Measurements from ENCODE around the gene CHN2. TPM values are rescaled to one million over a fixed set of nuclear protein-coding genes. Genes with fewer than 3 reads are reported as not detected.

Gene CHN2
- total RNA-seq, 1 experiment from 2014 or later, result 5.1 TPM

DNA sequence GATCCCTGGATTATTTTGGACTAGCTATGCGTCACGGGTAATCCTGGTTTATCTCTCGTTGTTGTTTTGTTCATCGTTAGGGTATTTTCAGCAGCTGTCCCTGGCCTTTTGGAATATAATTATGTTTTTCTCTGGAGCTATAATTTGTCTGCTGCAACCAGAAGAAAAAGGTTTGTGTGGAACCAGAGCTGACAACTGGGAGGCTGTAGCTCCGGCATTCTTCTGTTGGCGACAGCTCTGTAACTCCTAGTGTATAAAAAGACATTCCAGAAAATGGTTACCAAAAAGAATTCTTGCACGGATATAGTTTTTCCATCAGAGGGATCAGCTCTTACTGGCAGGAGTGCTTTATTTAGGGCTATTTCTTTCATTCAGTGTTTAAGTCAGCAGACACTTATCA, 238.1 kb downstream of the CHN2 start:
- no peaks in the 10 kb centered on the region for H3K4me1 Mint-ChIP-seq (ENCODE audit: insufficient read depth, unreplicated experiment)
- H3K36me3 Mint-ChIP-seq (ENCODE audit: insufficient read depth, unreplicated experiment), result no peaks in the 10 kb centered on the region
- POLR2A ChIA-PET, result no interaction called here
- H3K4me3 Mint-ChIP-seq (ENCODE audit: unreplicated experiment), result no peak overlapping the region
- CTCF ChIA-PET, result interaction anchor here (0.7 to 1.2 kb wide), 2 partner anchors 18 to 1307 kb away, joined by 3 read pairs; no protein-coding TSS in a partner anchor
- BruUV-seq (replicated peaks), result no TSS peak
- H3K27ac Mint-ChIP-seq (ENCODE audit: low read depth, unreplicated experiment), result no peak overlapping the region
- intact Hi-C loops (cut with micrococcal nuclease), result no loop called here
- H3K27me3 Mint-ChIP-seq (ENCODE audit: insufficient read depth, unreplicated experiment), result no peaks in the 10 kb centered on the region
- TF ChIP-seq, protein P1, sequence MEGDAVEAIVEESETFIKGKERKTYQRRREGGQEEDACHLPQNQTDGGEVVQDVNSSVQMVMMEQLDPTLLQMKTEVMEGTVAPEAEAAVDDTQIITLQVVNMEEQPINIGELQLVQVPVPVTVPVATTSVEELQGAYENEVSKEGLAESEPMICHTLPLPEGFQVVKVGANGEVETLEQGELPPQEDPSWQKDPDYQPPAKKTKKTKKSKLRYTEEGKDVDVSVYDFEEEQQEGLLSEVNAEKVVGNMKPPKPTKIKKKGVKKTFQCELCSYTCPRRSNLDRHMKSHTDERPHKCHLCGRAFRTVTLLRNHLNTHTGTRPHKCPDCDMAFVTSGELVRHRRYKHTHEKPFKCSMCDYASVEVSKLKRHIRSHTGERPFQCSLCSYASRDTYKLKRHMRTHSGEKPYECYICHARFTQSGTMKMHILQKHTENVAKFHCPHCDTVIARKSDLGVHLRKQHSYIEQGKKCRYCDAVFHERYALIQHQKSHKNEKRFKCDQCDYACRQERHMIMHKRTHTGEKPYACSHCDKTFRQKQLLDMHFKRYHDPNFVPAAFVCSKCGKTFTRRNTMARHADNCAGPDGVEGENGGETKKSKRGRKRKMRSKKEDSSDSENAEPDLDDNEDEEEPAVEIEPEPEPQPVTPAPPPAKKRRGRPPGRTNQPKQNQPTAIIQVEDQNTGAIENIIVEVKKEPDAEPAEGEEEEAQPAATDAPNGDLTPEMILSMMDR (IDR thresholded peaks at IDR 0.05; ENCODE audit: unreplicated experiment), result no peak
- no peak for DNase-seq (ENCODE audit: unreplicated experiment)
- H3K9me3 Mint-ChIP-seq (ENCODE audit: unreplicated experiment), result no peaks in the 10 kb centered on the region

DNA sequence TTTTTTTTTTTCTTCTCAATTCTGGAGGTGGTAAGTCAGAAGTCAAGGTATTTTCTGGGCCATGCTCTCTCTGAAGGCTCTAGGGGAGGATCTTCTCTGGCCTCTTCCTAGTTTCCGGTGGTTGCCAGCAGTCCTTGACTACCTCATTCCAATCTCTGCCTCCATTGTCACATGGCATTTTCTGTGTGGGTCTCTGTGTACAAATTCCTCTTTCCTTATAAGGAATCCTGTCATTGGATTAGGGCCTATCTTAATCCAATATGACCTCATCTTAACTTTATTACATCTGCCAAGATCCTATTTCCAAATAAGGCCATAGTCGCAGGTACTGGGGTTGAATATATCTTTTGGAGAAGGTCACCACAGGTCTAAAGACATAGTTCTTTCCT, 239.8 kb downstream of the CHN2 start:
- Mint-ChIP-seq H3K4me1 (ENCODE audit: insufficient read depth, unreplicated experiment) (no peaks in the 10 kb centered on the region), H3K4me3 (ENCODE audit: unreplicated experiment) (no peak overlapping the region), H3K36me3 (ENCODE audit: insufficient read depth, unreplicated experiment) (no peaks in the 10 kb centered on the region), H3K27ac (ENCODE audit: low read depth, unreplicated experiment) (no peak overlapping the region), H3K27me3 (ENCODE audit: insufficient read depth, unreplicated experiment) (no peaks in the 10 kb centered on the region), H3K9me3 (ENCODE audit: unreplicated experiment) (no peaks in the 10 kb centered on the region)
- CTCF ChIA-PET, result no interaction called here
- BruUV-seq (replicated peaks), result no TSS peak
- no peak for DNase-seq (ENCODE audit: unreplicated experiment)
- intact Hi-C loops (cut with micrococcal nuclease), result no loop called here
- TF ChIP-seq, protein P1 (IDR thresholded peaks at IDR 0.05; ENCODE audit: unreplicated experiment), result no peak
- POLR2A ChIA-PET, result no interaction called here

DNA sequence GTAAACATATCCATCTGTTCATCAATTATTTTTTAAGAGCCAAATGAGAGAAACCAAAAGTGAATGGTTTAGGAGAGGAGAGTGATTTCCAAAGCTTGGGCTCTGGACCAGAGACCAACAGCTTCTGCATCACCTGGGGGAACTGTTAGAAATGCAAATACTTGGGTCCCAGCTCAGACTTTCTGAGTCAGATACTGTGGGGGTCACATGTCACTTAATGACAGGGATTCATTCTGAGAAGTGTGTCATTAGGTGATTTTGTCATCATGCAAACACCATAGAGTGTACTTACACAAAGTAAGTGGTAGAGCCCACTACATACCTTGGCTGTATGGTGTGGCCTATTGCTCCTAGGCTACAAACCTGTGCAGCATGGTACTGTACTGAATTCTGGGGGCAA, 240.6 kb downstream of the CHN2 start:
- Mint-ChIP-seq H3K27me3 (ENCODE audit: insufficient read depth, unreplicated experiment) (no peaks in the 10 kb centered on the region), H3K4me1 (ENCODE audit: insufficient read depth, unreplicated experiment) (no peaks in the 10 kb centered on the region), H3K4me3 (ENCODE audit: unreplicated experiment) (no peak overlapping the region), H3K9me3 (ENCODE audit: unreplicated experiment) (no peaks in the 10 kb centered on the region), H3K27ac (ENCODE audit: low read depth, unreplicated experiment) (no peak overlapping the region), H3K36me3 (ENCODE audit: insufficient read depth, unreplicated experiment) (no peaks in the 10 kb centered on the region)
- intact Hi-C loops (cut with micrococcal nuclease), result no loop called here
- DNase-seq (ENCODE audit: unreplicated experiment), result no peak
- CTCF ChIA-PET, result no interaction called here
- BruUV-seq (replicated peaks), result no TSS peak
- TF ChIP-seq, protein P1 (IDR thresholded peaks at IDR 0.05; ENCODE audit: unreplicated experiment), result no peak
- POLR2A ChIA-PET, result interaction anchor here (0.9 kb wide), 1 partner anchor 15 kb away, joined by 3 read pairs; no protein-coding TSS in a partner anchor

DNA sequence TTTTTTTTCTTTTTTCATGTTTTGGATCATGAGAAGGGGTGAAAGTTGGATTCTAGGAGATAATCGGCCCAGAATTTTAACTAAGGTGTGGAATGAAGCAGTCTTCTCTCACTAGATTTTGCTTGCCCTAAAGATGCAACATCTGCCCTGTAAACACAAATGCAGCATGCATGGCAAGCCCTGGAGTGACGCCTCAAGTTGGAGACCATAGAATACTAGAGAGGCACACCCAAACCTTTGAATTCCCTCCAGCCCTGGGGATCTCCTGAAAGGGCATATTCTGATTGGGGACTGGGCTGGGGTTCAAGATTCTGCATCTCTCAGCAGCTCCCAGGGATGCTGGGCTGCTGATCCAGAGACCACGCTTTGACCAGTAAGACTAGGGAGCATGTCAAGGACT, 241.3 kb downstream of the CHN2 start:
- Mint-ChIP-seq H3K4me3 (ENCODE audit: unreplicated experiment) (no peak overlapping the region), H3K36me3 (ENCODE audit: insufficient read depth, unreplicated experiment) (no peaks in the 10 kb centered on the region), H3K27ac (ENCODE audit: low read depth, unreplicated experiment) (no peak overlapping the region), H3K27me3 (ENCODE audit: insufficient read depth, unreplicated experiment) (no peaks in the 10 kb centered on the region), H3K4me1 (ENCODE audit: insufficient read depth, unreplicated experiment) (no peaks in the 10 kb centered on the region), H3K9me3 (ENCODE audit: unreplicated experiment) (no peaks in the 10 kb centered on the region)
- BruUV-seq (replicated peaks), result no TSS peak
- TF ChIP-seq, protein P1 (IDR thresholded peaks at IDR 0.05; ENCODE audit: unreplicated experiment), result no peak
- CTCF ChIA-PET, result no interaction called here
- intact Hi-C loops (cut with micrococcal nuclease), result no loop called here
- POLR2A ChIA-PET, result no interaction called here
- no peak for DNase-seq (ENCODE audit: unreplicated experiment)
